ENCODE results near the gene SYVN1.
"Not testable (repeated sequence)": the region's sequence is repeated elsewhere in the genome, so short reads cannot be mapped to it uniquely, and the experiment has no call there.

Gene SYVN1

DNA sequence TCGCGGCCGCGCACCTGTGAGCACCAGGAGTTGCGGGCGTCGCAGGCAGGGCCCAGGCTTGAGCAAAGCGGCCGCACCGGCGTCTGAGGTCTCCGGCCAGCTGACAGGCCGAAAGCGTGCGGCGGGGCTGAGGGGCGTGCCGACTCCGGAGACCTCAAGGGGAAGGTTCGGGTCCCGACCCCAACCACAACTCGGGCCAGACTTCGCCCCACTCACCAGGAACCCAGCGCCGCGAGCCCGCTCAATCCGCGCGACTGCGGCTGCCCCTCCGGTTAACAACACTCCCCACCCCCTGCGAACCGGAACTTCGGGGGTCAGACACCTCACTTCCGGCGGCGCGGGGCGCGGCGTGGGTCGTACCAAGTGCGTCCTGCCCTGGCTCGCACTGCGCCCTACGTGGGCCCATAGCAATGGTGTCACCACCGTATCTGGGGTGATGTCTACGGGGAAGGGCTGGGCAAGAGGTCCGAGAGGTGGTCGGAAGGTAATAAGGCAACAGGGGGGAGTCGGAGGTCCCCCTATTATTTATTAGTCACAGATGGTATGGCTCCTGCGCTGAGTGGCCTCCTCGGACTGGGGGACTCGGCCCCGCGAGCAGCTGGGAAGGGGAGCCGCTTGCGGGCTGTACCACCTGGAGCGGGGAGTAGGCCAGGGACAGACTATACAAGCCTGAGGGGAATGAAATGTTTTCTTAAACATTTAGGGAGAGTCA lies at the start of gene SYVN1:
Gene SYVN1 (minus strand): TSS at position 280 of the 712 bp plus-strand sequence. CDS start 918 bp downstream, outside the sequence.
- in situ Hi-C loops (cut with MboI; ENCODE audit: low sequenced_read_pairs): no loop called here

GRCh38 chr11:65183201-65183891 lies 49.0 kb upstream of the SYVN1 start:
- in situ Hi-C loops (cut with MboI; ENCODE audit: low sequenced_read_pairs): no loop called here

GRCh38 chr11:65182258-65183170 lies 48.2 kb upstream of the SYVN1 start:
- in situ Hi-C loops (cut with MboI; ENCODE audit: low sequenced_read_pairs): no loop called here

GRCh38 chr11:65181569-65182257 lies 47.4 kb upstream of the SYVN1 start, which contains the start of gene CAPN1:
Gene CAPN1 (plus strand): TSS chr11:65181928. CDS start chr11:65182702, 774 bp downstream.
- in situ Hi-C loops (cut with MboI; ENCODE audit: low sequenced_read_pairs): no loop called here

- in situ Hi-C loops (cut with MboI; ENCODE audit: low sequenced_read_pairs): no loop called here
These were observed 46.7 kb upstream of the SYVN1 start for GRCh38 chr11:65180877-65181568.

DNA sequence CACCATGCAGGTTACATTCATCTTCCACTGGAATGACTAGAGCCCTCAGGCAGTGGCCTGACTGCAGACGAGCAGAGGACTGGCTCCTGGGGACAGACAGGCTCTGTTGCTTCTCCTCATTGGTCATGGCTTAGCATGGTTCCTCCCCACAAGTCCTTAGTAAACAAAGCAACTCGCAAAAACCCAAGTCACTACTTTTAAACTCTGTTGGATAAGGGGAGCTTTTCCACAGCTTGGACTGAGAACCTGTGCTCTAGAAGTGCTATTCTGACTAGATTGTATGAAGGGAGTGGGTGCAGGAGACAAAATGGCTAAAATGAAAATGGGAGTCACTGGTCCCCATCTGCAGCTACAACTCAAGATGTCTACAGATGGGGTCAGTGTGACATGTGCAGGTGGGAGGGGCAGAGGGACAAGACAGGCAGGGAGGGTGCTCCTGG lies 40.3 kb upstream of the SYVN1 start:
- in situ Hi-C loops (cut with MboI; ENCODE audit: low sequenced_read_pairs): not testable (repeated sequence)

GRCh38 chr11:65172600-65172999 lies 38.3 kb upstream of the SYVN1 start:
- in situ Hi-C loops (cut with MboI; ENCODE audit: low sequenced_read_pairs): no loop called here

GRCh38 chr11:65170058-65170534 lies 35.8 kb upstream of the SYVN1 start, which contains the start of gene SPDYC:
Gene SPDYC (plus strand): TSS chr11:65170233. CDS start chr11:65171358, 1,125 bp downstream.
- in situ Hi-C loops (cut with MboI; ENCODE audit: low sequenced_read_pairs): no loop called here

GRCh38 chr11:65169164-65169641 lies 34.9 kb upstream of the SYVN1 start:
- in situ Hi-C loops (cut with MboI; ENCODE audit: low sequenced_read_pairs): no loop called here

GRCh38 chr11:65167656-65168055 lies 33.3 kb upstream of the SYVN1 start:
- in situ Hi-C loops (cut with MboI; ENCODE audit: low sequenced_read_pairs): no loop called here

GRCh38 chr11:65166893-65167292 lies 32.6 kb upstream of the SYVN1 start:
- in situ Hi-C loops (cut with MboI; ENCODE audit: low sequenced_read_pairs): no loop called here

DNA sequence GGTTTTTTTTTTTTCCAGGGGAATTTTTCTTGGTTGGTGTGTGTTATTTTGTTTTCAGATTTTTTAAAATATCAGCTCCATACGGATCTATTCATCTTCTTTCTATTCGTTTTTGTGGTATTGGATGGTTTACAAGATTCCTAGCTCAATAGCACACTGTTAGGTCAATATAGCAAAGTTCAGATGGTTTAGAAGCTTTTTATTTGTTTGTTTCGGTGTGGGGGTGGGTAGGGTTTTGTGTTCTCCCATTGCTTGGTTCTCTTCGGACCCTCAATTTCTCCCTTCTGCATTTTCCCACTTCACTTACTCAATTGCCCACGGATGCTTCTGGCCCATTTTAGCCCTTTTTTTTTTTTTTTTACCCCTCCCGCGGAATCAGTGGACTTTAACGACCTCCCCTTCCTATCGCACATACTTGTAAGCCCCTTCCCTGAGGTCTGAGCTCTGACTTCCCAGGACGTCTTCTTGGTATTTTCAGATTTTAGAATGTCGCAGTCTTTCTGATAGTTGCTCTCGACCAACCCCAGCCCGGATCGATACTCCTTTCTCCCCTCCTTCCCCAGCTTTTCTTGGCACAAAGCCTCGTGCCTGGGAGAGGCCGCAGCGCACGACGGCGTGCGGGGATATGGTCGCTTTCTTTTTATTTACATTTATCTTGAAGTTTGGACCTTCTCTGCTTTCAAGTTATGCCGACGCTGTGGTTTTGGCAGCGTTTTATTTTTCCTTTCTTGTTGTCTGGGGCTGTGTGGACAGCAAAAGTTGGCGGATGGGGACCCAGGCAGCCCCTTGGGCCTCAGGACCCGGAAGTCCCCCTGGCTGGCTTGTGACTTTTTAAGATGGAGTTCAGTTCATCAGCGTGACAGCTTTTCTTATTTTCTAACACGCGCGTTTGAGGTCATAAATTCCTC lies 31.3 kb upstream of the SYVN1 start:
- in situ Hi-C loops (cut with MboI; ENCODE audit: low sequenced_read_pairs): no loop called here

- in situ Hi-C loops (cut with MboI; ENCODE audit: low sequenced_read_pairs): no loop called here
These were observed 29.4 kb upstream of the SYVN1 start for GRCh38 chr11:65163684-65164083.

GRCh38 chr11:65160643-65161042 lies 26.3 kb upstream of the SYVN1 start:
- in situ Hi-C loops (cut with MboI; ENCODE audit: low sequenced_read_pairs): no loop called here

DNA sequence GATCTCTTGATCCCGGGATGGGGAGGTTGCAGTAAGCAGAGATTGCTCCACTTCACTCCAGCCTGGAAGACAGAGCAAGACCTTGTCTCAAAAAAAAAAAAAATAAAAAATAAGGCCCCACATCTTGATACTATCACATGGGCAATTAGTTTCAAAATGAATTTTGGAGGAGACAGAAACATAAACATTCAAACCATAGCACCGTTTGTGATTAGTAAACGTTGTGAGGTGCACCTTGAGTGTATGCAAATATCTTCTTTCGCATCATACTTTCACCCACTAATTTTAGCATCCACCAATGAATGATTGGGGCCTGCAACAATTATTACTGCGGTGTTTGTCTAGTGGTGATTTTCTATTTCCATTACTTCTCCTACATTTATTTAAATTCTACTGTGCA lies 24.7 kb upstream of the SYVN1 start:
- in situ Hi-C loops (cut with MboI; ENCODE audit: low sequenced_read_pairs): no loop called here

DNA sequence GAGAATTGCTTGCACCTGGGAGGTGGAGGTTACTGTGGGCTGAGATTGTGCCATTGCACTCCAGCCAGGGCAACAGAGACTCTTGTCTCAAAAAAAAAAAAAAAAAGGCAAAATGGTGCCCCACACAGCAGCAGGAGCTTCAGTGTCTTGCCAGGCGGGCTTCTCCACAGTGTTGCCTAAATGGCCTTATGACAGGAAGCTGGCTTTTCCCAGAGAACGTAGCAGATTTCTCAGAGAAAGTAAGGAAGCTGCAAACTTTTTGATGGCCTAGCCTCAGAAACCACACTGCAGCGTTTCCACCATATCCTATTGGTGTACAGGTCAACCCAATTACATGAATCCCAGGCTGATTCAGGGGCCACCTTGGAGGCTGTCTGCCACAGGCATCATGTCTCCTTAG lies 23.0 kb upstream of the SYVN1 start:
- in situ Hi-C loops (cut with MboI; ENCODE audit: low sequenced_read_pairs): no loop called here

GRCh38 chr11:65156926-65157325 lies 22.6 kb upstream of the SYVN1 start:
- in situ Hi-C loops (cut with MboI; ENCODE audit: low sequenced_read_pairs): no loop called here

DNA sequence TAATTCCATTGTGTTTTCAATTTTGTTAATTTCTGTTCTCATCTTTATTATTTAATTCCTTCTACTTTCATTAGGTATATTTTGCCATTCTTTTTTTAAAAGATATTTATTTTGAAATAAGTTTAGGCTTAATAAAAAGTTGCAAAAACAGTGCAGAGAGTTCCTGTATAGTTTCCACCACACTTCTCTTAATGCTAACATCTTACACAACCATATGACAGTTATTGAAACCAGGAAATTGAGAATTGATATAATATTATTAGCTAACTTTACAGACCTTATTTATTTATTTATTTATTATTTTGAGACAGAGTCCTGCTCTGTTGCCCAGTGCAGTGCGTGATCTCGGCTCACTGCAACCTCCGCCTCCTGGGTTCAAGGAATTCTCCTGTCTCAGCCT lies 21.9 kb upstream of the SYVN1 start:
- in situ Hi-C loops (cut with MboI; ENCODE audit: low sequenced_read_pairs): no loop called here

GRCh38 chr11:65152122-65152521 lies 17.8 kb upstream of the SYVN1 start:
- in situ Hi-C loops (cut with MboI; ENCODE audit: low sequenced_read_pairs): no loop called here

All from HL-60/S4 treated with retinoic acid at 250 ng/mL for 4 days and 3 days (cell line).